LNCaP clone FGC (cell line): Measurements from ENCODE around the gene C9orf152.
"Not testable (repeated sequence)": the region's sequence is repeated elsewhere in the genome, so short reads cannot be mapped to it uniquely, and the experiment has no call there.

Experiments used
- DNase-seq: peaks from one replicate; pipeline ENCODE4 v3.0.0-alpha.2; 2011; ENCODE audit warnings: low read depth
- H3K4me3 ChIP-seq: 2 replicates; pipeline ENCODE4 v1.5.1; 2011; ENCODE audit warnings: mild to moderate bottlenecking, low read depth, low read length, control low read depth
- TF ChIP-seq, protein P1 (sequence below): IDR thresholded peaks from 2 replicates; pipeline ENCODE4 v1.5.1; 2012; ENCODE audit warnings: mild to moderate bottlenecking; ENCODE audit not compliant: control insufficient read depth, insufficient read depth; ENCODE audit errors: extremely low read depth

The C9orf152 gene

DNA sequence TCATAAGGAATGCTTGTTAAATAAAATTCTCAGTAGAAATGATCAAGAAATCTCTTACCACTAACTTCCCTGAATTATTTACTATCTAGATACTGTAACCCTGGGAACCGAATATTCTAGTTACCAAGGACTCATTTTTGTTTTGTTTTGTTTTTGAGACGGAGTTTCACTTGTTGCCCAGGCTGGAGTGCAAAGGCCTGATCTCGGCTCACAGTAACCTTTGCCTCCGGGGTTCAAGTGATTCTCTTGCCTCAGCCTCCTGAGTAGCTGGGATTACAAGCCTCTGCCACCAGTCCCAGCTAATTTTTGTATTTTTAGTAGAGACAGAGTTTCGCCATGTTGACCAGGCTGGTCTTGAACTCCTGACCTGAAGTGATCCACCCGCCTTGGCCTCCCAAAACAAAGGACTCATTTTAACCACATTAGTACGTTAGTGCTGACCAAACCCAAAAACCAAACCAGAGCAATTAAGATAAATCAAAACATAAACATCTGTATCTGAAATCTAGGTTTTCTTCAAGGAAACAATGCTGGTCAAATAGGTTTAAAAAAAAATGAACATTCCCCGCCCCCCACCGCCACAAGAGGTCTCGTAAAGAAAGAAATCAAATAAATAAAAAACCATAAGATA lies 44.7 kb upstream of the C9orf152 start:
- no peak for DNase-seq
- no peak overlapping the region for H3K4me3 ChIP-seq
- TF ChIP-seq, protein P1, sequence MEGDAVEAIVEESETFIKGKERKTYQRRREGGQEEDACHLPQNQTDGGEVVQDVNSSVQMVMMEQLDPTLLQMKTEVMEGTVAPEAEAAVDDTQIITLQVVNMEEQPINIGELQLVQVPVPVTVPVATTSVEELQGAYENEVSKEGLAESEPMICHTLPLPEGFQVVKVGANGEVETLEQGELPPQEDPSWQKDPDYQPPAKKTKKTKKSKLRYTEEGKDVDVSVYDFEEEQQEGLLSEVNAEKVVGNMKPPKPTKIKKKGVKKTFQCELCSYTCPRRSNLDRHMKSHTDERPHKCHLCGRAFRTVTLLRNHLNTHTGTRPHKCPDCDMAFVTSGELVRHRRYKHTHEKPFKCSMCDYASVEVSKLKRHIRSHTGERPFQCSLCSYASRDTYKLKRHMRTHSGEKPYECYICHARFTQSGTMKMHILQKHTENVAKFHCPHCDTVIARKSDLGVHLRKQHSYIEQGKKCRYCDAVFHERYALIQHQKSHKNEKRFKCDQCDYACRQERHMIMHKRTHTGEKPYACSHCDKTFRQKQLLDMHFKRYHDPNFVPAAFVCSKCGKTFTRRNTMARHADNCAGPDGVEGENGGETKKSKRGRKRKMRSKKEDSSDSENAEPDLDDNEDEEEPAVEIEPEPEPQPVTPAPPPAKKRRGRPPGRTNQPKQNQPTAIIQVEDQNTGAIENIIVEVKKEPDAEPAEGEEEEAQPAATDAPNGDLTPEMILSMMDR: no peak

GRCh38 chr9:110251770-110252169 lies 43.8 kb upstream of the C9orf152 start:
- not testable (repeated sequence) for DNase-seq, H3K4me3 ChIP-seq

GRCh38 chr9:110251212-110251611 lies 43.3 kb upstream of the C9orf152 start:
- no peak for DNase-seq
- H3K4me3 ChIP-seq: no peak overlapping the region
- TF ChIP-seq, protein P1: no peak

GRCh38 chr9:110249603-110250002 lies 41.6 kb upstream of the C9orf152 start:
- TF ChIP-seq, protein P1: no peak
- no peak for DNase-seq
- no peak overlapping the region for H3K4me3 ChIP-seq

DNA sequence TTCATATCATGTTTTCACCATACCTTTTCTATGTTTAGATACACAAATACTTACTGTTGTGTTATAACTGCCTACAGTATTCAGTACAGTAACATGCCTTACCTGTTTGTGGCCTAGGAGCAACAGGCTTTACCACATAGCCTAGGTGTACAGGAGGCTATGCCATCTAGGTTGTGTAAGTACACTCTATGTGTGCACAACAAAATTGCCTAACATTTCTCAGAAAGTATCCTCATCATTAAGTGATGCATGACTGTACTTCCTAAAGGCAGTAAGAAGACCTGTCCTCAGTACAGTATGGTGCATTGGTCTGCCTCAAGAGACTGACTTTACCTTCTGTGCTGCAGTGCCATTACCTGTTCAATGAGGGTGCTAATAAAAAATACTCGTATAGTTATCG lies 40.4 kb upstream of the C9orf152 start:
- DNase-seq: no peak
- TF ChIP-seq, protein P1: no peak
- no peak overlapping the region for H3K4me3 ChIP-seq

GRCh38 chr9:110246214-110246613 lies 38.3 kb upstream of the C9orf152 start:
- TF ChIP-seq, protein P1: no peak
- no peak for DNase-seq
- H3K4me3 ChIP-seq: no peak overlapping the region

DNA sequence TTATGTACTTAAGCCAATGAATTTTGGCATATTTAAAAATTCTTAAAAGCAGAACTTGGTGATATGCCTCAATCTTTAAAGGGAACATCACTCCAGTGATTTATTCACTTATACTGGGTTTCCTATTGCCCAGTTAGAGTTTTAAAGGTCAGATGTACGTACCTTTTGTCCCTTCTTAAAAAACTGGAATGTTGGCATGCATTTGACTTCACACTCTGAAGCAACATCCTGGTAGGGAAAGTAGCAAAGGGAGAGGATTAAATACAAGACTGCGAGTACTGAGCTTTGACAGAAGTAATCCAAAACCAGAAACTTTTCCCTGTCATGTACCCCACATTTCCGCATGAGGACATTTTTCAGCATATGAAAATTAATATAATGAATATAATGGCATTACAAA lies 36.7 kb upstream of the C9orf152 start:
- TF ChIP-seq, protein P1: no peak
- no peak for DNase-seq

DNA sequence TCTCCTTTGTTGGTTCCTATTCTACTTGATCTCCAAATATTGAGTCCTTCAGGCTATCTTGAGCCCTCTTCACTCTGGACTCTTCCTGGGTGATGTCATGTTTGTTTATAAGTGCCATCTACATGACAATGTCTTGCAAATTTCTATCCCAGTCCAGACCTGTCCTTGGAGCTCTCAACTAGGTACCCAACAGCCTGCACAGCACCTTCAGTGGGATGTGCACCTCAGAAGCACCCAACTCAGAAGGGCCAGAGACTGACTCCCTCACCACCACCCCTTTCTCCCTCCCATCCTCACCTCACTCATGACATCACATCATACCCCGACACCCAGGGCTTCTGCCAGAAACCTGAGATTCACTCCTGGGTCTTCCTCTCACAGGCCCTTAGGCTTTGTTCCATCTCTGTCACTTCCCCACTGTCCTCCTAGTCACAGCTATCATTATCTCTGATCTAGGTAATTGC lies 33.9 kb upstream of the C9orf152 start:
- no peak for DNase-seq
- no peak overlapping the region for H3K4me3 ChIP-seq
- TF ChIP-seq, protein P1: no peak

More for the DNA sequence above, 36.7 kb upstream of the C9orf152 start:
- H3K4me3 ChIP-seq: no peak overlapping the region
